Mononuclear cell (primary cell): ENCODE results near the gene SMOC2. TPM values are rescaled to one million over a fixed set of nuclear protein-coding genes. Genes with fewer than 3 reads are reported as not detected.

Source experiments
- H3K27me3 ChIP-seq: 2 replicates; pipeline ENCODE4 v1.6.0; 2011; ENCODE audit warnings: low read length, control low read depth; ENCODE audit not compliant: insufficient read depth
- H3K4me1 ChIP-seq: 2 replicates; pipeline ENCODE4 v1.5.1; 2011; ENCODE audit warnings: mild to moderate bottlenecking, low read length, control low read depth; ENCODE audit not compliant: insufficient read depth
- H3K4me3 ChIP-seq: 2 replicates; pipeline ENCODE4 v1.5.1; 2011; ENCODE audit warnings: mild to moderate bottlenecking, low read length, moderate library complexity
- H3K9me3 ChIP-seq: 2 replicates; pipeline ENCODE4 v1.5.1; 2011; ENCODE audit warnings: low read depth, mild to moderate bottlenecking, control low read depth, low read length
- total RNA-seq: library from RNA; depleted of rRNA; stranded (reverse); fragments of >200 nt; gene quantifications from one replicate; pipeline ENCODE4 v1.2.3, GENCODE V29; 2012

Gene SMOC2
- total RNA-seq, 1 donor = not detected

- Histone ChIP-seq H3K4me3 (no peak overlapping the region), H3K4me1 (no peaks in the 10 kb centered on the region), H3K27me3 (no peaks in the 10 kb centered on the region), H3K9me3 (no peaks in the 10 kb centered on the region)
Observed at GRCh38 chr6:168411793-168412192, 29.2 kb upstream of the SMOC2 start.

- H3K4me3 ChIP-seq = no peak overlapping the region
- H3K9me3 ChIP-seq = no peaks in the 10 kb centered on the region
- no peaks in the 10 kb centered on the region for H3K4me1 ChIP-seq
- H3K27me3 ChIP-seq = no peaks in the 10 kb centered on the region
Observed at GRCh38 chr6:168412456-168412855, 28.5 kb upstream of the SMOC2 start.

GRCh38 chr6:168413018-168413720, 27.8 kb upstream of the SMOC2 start:
- H3K4me1 ChIP-seq = no peaks in the 10 kb centered on the region
- H3K4me3 ChIP-seq = no peak overlapping the region

GRCh38 chr6:168413856-168414255, 27.1 kb upstream of the SMOC2 start:
- no peaks in the 10 kb centered on the region for H3K9me3 ChIP-seq
- H3K27me3 ChIP-seq = no peaks in the 10 kb centered on the region
- no peak overlapping the region for H3K4me3 ChIP-seq
- H3K4me1 ChIP-seq = no peaks in the 10 kb centered on the region

More at GRCh38 chr6:168413018-168413720, 27.8 kb upstream of the SMOC2 start:
- Histone ChIP-seq H3K27me3 (no peaks in the 10 kb centered on the region), H3K9me3 (no peaks in the 10 kb centered on the region)

GRCh38 chr6:168414336-168415097, 26.5 kb upstream of the SMOC2 start:
- Histone ChIP-seq H3K4me3 (no peak overlapping the region), H3K27me3 (no peaks in the 10 kb centered on the region), H3K9me3 (no peaks in the 10 kb centered on the region), H3K4me1 (no peaks in the 10 kb centered on the region)

GRCh38 chr6:168415098-168415992, 25.6 kb upstream of the SMOC2 start:
- H3K4me3 ChIP-seq = no peak overlapping the region
- H3K4me1 ChIP-seq = no peaks in the 10 kb centered on the region
- H3K27me3 ChIP-seq = no peaks in the 10 kb centered on the region
- no peaks in the 10 kb centered on the region for H3K9me3 ChIP-seq

GRCh38 chr6:168415993-168416530, 24.9 kb upstream of the SMOC2 start:
- no peak overlapping the region for H3K4me3 ChIP-seq
- H3K9me3 ChIP-seq = no peaks in the 10 kb centered on the region
- H3K27me3 ChIP-seq = no peaks in the 10 kb centered on the region
- no peaks in the 10 kb centered on the region for H3K4me1 ChIP-seq

GRCh38 chr6:168416531-168416930, 24.5 kb upstream of the SMOC2 start:
- Histone ChIP-seq H3K4me3 (no peak overlapping the region), H3K9me3 (no peaks in the 10 kb centered on the region), H3K4me1 (no peaks in the 10 kb centered on the region), H3K27me3 (no peaks in the 10 kb centered on the region)

- Histone ChIP-seq H3K9me3 (no peaks in the 10 kb centered on the region), H3K4me1 (no peaks in the 10 kb centered on the region), H3K4me3 (no peak overlapping the region), H3K27me3 (no peaks in the 10 kb centered on the region)
Observed at GRCh38 chr6:168417191-168417590, 23.8 kb upstream of the SMOC2 start.

- no peaks in the 10 kb centered on the region for H3K9me3 ChIP-seq
- no peak overlapping the region for H3K4me3 ChIP-seq
- no peaks in the 10 kb centered on the region for H3K27me3 ChIP-seq
- H3K4me1 ChIP-seq = no peaks in the 10 kb centered on the region
Observed at GRCh38 chr6:168417679-168418557, 23.1 kb upstream of the SMOC2 start.

GRCh38 chr6:168418711-168419121, 22.3 kb upstream of the SMOC2 start:
- Histone ChIP-seq H3K4me3 (no peak overlapping the region), H3K9me3 (no peaks in the 10 kb centered on the region), H3K4me1 (no peaks in the 10 kb centered on the region), H3K27me3 (no peaks in the 10 kb centered on the region)

- H3K4me3 ChIP-seq = no peak overlapping the region
- H3K27me3 ChIP-seq = no peaks in the 10 kb centered on the region
- no peaks in the 10 kb centered on the region for H3K4me1 ChIP-seq
- no peaks in the 10 kb centered on the region for H3K9me3 ChIP-seq
Observed at GRCh38 chr6:168419569-168419968, 21.4 kb upstream of the SMOC2 start.

GRCh38 chr6:168420084-168420483, 20.9 kb upstream of the SMOC2 start:
- Histone ChIP-seq H3K27me3 (no peaks in the 10 kb centered on the region), H3K4me3 (no peak overlapping the region)

GRCh38 chr6:168420706-168421105, 20.3 kb upstream of the SMOC2 start:
- Histone ChIP-seq H3K9me3 (no peaks in the 10 kb centered on the region), H3K4me3 (no peak overlapping the region), H3K27me3 (no peaks in the 10 kb centered on the region), H3K4me1 (no peaks in the 10 kb centered on the region)

More at GRCh38 chr6:168420084-168420483, 20.9 kb upstream of the SMOC2 start:
- Histone ChIP-seq H3K9me3 (no peaks in the 10 kb centered on the region), H3K4me1 (no peaks in the 10 kb centered on the region)
